Astrocyte of the cerebellum (primary cell): ENCODE data around the gene MAP2K7.

Experiments
- DNase-seq: peaks from one replicate; pipeline ENCODE4 v3.0.0-alpha.2; 2011; ENCODE audit warnings: low read depth
- H3K4me3 ChIP-seq: 2 replicates; pipeline ENCODE4 v1.5.1; 2011; ENCODE audit warnings: mild to moderate bottlenecking, low read depth, low read length, moderate library complexity
- in situ Hi-C: cut with HindIII; loops from 2 replicates; pipeline ENCODE4 v1.10.0; 2017; ENCODE audit warnings: low sequenced_read_pairs
- TF ChIP-seq, protein P1 (sequence below): IDR thresholded peaks from 2 replicates; pipeline ENCODE4 v1.5.1; 2012; ENCODE audit warnings: low read length, low read depth, moderate library complexity, mild to moderate bottlenecking; ENCODE audit errors: missing control alignments

MAP2K7 gene

GRCh38 chr19:7908078-7908699 is 4.5 kb downstream of the MAP2K7 start:
- TF ChIP-seq, protein P1, sequence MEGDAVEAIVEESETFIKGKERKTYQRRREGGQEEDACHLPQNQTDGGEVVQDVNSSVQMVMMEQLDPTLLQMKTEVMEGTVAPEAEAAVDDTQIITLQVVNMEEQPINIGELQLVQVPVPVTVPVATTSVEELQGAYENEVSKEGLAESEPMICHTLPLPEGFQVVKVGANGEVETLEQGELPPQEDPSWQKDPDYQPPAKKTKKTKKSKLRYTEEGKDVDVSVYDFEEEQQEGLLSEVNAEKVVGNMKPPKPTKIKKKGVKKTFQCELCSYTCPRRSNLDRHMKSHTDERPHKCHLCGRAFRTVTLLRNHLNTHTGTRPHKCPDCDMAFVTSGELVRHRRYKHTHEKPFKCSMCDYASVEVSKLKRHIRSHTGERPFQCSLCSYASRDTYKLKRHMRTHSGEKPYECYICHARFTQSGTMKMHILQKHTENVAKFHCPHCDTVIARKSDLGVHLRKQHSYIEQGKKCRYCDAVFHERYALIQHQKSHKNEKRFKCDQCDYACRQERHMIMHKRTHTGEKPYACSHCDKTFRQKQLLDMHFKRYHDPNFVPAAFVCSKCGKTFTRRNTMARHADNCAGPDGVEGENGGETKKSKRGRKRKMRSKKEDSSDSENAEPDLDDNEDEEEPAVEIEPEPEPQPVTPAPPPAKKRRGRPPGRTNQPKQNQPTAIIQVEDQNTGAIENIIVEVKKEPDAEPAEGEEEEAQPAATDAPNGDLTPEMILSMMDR = no peak
- no peak overlapping the region for H3K4me3 ChIP-seq
- DNase-seq = no peak
- in situ Hi-C loops = no loop called here

DNA sequence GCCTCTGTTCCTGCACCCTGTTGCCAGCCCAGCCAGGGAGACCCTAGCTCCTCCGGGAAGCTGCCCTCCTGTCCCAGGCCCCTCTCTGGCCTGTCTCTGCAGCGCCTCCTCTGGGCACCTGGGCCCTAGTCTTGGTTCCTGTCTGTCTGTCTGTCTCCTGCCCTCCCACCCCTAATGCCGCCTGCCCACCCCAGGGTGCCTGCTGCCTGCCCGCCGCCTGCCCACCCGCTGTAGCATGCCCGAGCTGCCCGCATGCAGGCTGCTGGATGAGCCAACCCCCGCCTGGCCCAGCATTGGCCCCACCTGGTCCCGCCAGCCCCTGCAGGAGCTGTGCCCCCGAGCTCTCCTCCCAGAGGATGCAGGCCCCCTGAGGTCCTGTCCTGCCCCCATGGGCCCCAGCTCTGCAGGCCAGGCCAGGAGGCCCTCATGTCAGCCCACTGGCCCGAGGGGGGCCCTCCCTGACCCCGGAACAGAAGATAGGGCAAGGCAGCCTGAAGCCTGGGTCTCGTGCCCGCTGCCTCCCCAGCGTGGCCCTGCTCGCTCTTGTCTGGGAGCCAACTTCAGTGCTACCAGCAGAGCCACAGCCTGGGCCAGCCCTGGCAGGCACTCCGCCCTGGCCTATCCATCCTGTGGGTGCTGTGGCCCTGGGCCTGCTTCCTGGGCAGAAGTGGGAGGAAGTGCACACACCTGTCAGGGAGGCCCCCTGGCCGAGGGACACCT is 5.2 kb downstream of the MAP2K7 start:
- DNase-seq = no peak
- in situ Hi-C loops = no loop called here
- TF ChIP-seq, protein P1 = peak; percentile 2
- no peak overlapping the region for H3K4me3 ChIP-seq

DNA sequence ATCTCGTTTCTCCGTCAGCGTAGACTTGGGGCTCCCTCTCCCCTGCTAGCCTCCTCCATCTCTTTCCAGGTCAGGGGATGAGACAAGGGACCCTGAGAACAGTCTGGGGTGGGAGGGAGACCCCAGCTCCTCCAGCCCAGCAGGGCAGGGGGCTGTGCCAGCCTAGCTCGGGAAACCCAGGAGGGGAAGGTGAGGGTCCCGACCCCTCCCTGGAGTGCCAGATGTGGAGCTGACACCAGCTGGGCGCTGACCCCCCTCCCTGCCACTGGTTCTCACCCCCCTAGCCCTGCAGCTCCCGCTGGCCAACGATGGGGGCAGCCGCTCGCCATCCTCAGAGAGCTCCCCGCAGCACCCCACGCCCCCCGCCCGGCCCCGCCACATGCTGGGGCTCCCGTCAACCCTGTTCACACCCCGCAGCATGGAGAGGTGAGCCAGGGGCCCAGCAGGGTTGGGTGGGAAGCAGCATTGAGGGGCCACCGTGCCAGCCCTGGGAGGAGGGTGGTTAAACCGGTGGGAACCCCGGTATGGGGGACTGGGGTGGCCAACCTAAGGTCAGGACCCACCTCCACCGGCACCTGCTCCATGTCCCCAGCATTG is 5.9 kb downstream of the MAP2K7 start:
- in situ Hi-C loops = no loop called here
- TF ChIP-seq, protein P1 = no peak
- no peak for DNase-seq
- H3K4me3 ChIP-seq = no peak overlapping the region

DNA sequence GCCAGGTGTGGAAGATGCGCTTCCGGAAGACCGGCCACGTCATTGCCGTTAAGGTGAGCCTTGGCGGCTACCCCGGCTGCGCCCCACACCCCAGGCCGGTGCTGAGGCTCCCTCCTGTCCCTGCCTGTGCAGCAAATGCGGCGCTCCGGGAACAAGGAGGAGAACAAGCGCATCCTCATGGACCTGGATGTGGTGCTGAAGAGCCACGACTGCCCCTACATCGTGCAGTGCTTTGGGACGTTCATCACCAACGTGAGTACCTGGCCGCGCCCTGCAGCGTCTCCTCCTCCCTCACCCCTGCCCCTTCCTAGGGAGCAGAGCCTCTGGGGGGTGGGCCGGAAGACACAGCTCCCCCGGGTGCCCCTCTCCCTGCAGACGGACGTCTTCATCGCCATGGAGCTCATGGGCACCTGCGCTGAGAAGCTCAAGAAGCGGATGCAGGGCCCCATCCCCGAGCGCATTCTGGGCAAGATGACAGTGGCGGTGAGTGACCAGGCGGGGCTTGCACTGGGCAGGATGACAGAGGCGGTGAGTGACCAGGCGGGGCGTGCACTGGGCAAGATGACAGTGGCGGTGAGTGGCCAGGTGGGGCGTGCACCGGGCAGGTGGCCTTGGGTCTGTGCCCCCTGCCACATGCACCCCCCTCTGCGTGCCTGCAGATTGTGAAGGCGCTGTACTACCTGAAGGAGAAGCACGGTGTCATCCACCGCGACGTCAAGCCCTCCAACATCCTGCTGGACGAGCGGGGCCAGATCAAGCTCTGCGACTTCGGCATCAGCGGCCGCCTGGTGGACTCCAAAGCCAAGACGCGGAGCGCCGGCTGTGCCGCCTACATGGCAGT is 6.9 kb downstream of the MAP2K7 start:
- in situ Hi-C loops = no loop called here
- DNase-seq = no peak
- TF ChIP-seq, protein P1 = no peak
- no peak overlapping the region for H3K4me3 ChIP-seq

DNA sequence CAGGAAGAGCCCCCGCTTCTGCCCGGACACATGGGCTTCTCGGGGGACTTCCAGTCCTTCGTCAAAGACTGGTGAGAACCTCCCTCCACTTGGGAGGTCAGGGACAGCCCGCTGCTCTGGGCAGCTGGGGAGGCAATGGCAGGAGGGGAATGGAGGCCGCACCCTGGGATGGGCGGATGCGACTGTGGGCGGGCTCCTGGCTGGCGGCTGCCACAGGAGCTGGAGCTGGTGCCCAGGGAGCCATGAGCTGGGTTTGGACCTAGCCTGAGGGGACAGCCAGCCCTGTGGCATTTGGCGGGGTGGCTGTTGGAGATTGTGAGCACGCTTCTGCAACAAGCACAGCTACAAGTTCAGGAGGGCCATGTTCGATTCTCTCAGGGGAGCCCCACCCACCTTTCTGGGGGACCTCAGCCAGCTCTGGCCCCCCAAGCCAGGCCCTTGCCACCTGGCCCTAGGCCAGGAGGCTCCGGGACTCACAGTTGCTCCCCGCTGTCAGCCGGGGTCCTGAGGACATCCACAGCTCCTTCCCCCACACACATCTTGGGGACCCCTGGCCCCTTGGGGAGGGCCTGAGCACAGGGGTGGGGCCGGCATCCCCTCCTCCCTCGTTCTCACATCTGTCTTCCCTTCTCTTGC is 7.9 kb downstream of the MAP2K7 start:
- in situ Hi-C loops = no loop called here
- no peak for DNase-seq
- TF ChIP-seq, protein P1 = no peak
- H3K4me3 ChIP-seq = no peak overlapping the region
